GM21526 (cell line): Measurements from ENCODE around the gene CDH5.

Experiments
- ATAC-seq: cut with Tn5 transposase; IDR thresholded peaks from one replicate; pipeline ENCODE4 v1.9.1; 2021; ENCODE audit warnings: moderate library complexity; ENCODE audit not compliant: unreplicated experiment, low FRiP score

Gene CDH5

GRCh38 chr16:66388350-66389139 is 22.1 kb downstream of the CDH5 start:
- no peak for ATAC-seq

GRCh38 chr16:66389256-66390176 is 23.0 kb downstream of the CDH5 start:
- ATAC-seq, result no peak

DNA sequence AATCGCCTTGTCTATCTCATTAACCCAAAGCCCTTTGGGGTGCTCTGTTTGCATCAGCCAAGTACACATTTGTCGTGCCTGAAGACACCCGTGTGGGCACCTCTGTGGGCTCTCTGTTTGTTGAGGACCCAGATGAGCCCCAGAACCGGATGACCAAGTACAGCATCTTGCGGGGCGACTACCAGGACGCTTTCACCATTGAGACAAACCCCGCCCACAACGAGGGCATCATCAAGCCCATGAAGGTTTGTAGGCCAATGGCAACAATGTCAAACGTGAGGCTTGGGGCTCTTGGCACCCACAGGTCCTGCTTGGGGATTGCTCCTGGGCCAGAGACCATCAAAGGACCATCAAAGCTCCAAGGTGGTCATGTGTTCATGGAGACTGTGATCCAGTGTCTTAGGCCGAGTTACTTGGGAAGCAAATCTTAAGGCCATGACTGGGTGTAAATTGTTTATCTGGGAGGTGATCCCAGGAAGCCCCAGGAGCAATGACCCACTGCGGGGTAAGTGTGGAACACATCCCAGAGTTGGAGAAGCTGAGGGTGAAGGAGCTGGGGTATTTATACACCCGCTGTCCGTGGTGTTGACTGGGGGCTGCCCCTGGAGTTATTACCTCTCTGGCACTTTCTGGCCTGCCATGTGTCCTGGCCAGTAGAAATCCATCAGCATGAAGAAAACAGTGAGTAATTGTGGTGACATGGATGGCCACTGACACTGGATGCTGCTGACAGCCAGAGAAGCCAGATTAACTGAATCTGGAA is 24.0 kb downstream of the CDH5 start:
- ATAC-seq, result no peak

DNA sequence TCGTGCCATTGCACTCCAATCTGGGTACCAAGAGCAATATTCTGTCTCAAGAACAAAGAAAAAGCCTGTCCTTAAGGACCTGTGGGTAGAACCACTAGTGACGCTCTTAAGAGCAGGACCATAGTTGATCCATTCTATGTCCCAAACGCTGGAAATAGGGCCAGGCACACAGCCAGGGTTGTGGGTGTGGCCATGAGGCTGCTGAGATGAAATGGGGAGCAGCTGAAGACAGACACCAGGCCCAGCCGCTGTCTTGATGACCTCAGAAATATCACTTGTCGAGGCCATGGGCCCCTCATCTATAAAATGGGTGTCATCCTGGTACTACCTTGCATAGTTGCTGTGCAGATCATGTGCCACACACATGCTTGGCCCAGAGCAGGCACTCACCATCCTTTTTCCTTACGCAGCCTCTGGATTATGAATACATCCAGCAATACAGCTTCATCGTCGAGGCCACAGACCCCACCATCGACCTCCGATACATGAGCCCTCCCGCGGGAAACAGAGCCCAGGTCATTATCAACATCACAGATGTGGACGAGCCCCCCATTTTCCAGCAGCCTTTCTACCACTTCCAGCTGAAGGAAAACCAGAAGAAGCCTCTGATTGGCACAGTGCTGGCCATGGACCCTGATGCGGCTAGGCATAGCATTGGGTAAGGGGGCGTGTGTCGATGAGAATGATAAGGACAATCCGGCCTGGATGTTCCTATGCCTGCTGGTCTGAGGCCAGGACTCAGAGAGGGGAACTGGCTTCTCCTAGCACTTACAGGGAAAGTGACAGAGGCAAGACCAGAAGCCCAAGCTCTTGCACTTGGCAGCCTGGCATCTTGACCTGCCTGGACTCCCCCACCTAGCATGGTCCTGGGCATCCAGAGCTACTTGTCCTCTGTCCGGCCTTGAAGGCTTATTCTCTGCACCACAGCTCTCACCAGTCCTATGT is 25.5 kb downstream of the CDH5 start:
- no peak for ATAC-seq

DNA sequence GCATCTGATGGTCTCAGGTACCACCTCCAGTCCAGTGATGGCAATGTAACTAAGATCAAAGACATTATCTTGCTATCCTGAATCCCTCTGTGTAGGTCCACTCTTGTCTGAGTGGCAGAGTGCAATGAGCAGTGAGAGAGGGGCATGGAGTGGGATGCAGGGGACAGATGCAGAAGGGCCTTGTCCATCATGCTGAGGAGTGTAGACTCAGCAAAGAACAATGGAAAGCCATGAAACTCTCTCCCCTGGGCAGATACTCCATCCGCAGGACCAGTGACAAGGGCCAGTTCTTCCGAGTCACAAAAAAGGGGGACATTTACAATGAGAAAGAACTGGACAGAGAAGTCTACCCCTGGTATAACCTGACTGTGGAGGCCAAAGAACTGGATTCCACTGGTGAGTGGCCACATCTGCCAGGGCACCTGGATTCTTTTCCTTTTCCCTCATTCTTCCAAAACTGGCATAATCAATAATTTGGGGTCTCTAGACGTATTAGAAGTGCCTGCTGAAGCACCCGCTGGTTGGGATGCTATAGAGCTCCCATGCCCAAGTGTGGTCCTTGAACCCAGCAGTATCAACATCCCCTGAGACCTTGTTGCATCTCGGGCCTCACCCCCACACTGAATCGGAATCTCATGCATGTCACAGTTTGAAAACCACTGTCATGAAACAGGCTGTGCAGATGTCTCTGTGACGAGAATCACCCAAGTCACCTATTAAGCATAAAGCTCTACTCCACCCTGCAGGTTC is 29.5 kb downstream of the CDH5 start:
- no peak for ATAC-seq

DNA sequence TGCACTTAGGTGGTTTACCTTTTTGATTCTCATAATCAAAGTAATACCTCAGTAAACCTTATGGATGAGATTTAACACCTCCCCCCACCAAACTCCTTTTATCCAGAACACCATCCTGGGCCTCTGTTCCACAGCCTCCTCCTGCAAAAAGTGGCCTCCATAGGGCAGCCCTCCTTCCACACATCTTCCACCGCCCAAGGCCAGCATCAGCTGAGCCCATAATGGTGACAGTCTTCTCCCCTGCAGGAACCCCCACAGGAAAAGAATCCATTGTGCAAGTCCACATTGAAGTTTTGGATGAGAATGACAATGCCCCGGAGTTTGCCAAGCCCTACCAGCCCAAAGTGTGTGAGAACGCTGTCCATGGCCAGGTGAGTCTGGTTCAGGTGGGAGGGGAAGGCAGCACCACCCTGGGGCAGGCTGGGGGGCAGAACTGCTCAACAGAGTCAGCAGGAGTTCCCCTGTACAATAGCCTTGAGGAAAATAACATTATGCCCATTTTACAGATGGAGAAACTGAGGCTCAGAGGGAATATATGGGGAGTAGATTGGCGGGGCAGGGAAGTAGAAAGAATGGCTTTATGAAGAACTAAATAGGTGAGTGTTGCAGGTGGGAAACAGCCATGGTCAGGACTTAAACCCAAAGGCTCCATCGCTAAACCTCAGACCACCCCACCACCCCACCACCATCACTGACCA is 31.4 kb downstream of the CDH5 start:
- ATAC-seq, result no peak

DNA sequence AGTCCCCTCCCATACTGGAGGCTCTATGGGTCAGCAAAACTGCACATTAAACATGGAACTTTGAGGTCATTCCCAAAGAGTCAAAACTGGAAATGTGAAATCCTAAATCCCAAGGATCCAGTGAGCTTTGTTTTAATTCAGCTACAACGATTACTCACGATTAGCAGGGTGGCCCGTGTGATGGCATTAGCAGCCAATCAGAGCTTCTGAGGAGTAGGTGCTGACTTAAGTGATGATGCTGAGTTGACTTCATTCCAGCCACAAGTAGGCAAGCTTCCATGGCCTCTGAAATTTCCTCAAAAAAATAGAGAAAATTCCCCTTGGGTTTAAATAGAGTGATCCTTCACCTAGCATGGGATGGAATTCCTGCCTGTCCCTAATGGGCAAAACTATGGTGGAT is 32.5 kb downstream of the CDH5 start:
- ATAC-seq, result no peak

DNA sequence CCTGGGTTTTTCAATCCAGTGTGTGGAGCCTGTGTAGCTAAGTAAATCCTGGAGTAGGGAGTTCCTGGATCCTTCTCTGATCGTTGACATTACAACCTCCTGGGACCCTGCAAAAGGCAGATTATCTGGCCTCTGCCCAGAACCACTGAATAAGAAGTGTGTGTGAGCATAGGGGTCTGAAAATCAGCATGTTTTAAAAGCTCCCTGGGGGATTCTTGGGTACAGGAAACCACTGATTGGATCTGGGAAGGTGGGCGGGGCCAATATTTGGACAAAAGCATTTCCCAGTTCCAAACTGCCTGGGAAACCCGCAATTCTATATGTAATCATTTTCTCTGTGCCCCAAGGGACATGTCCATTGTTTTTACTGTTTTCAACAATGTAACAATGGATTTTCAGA is 33.4 kb downstream of the CDH5 start:
- no peak for ATAC-seq

DNA sequence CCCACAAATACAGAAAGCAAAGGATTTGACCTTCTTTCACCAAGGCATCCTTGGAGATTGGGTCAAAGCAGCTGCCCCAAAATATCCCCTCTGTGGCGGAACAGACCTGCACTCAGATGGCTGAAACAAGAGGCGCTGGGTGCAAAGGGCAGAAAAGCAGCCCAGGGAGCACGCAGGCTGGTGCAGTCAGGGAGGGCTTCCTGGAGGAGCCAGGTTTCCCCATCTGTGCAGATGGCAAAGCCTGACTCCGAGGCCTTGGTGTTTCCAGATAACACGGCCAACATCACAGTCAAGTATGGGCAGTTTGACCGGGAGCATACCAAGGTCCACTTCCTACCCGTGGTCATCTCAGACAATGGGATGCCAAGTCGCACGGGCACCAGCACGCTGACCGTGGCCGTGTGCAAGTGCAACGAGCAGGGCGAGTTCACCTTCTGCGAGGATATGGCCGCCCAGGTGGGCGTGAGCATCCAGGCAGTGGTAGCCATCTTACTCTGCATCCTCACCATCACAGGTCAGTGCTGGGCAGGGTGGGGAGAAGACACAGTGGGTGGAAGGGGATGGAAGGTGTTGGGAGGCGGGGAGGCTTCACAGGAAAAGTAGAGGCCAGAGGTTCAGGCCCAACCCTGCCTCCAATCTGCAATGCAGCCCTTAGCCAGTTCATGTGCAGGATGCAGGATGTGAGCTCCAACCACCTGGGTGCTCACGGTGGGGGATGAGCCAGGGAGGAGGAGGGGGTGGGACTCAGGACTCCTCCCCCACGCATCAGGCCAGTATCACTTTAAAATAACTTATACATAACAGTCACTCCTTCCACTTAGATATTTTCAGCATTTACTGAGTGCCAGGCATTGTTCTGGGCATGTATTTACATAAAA is 34.3 kb downstream of the CDH5 start:
- ATAC-seq, result no peak

- no peak for ATAC-seq
Measured at GRCh38 chr16:66401610-66402009, 35.1 kb downstream of the CDH5 start.

- no peak for ATAC-seq
Measured at GRCh38 chr16:66402166-66402565, 35.7 kb downstream of the CDH5 start.

GRCh38 chr16:66402591-66403230 is 36.2 kb downstream of the CDH5 start:
- no peak for ATAC-seq

GRCh38 chr16:66403531-66404145 is 37.1 kb downstream of the CDH5 start:
- no peak for ATAC-seq

DNA sequence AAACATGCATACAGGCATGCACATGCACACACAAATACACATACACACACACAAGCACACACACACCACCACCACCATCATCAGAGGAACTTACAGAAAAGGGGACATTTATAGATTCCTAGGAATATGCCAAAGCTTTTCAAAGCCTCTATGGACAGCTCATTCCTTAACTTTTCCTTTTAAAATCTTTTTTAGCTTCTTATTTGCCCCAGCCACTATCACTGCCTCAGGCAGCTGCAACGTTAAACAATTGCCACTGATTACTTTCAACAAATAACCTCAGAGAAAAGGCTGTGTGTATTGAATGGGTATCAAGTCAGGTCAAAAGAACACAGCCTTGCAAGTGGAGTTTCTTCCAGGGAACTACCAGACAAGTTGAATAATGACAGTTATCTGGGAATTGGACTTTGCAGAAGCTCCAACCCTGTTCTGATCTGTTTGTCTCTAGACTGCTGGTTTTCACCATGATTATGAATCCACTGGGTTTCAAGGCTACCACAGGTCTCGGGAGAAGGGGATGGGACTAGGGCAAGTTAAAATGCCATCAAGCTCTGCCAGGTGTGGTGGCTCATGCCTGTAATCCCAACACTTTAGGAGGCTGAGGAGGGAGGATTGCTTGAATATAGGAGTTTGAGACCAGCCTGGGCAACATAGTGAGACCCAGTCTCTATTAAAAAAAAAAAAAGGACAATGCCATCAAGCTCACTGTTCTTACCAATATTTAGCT is 38.7 kb downstream of the CDH5 start:
- ATAC-seq, result no peak

DNA sequence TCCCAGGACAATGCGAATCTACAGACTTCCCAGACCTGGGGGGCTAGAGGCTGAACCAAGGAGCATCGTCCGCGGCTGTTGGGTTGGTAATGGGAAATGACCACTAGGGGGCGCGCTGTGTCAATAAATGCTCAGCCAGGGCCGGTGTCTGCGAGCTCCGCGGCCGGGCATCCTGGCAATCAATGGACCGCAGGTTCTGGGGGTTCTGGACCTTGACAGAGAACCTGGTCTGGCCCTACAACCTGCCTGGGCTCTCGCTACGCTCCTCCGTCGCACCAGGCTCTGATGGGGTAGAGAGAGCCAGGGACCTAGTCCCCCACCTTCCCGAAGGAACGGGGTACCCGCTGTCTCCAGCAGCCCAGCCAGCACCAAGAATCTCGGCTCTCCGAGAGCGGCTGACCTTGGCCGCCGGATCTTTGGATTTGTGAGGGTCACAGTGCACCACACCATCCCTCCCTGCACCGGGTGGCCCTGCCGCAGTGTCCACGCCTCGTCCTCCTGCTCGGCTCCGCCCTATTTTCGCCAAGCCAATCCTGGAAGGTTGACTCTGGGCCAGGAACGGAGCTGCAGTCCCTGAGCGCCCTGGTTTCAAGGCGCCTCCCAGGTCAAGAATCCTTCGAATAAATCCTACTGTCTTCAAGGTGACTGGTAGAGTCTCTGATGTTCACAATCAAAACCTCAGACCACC is 40.2 kb downstream of the CDH5 start:
- ATAC-seq, result peak; percentile 82
